Uterus (tissue), 4 donors: ENCODE results near the gene SLAMF7. TPM values are rescaled to one million over a fixed set of nuclear protein-coding genes. Genes with fewer than 3 reads are reported as not detected.

Source experiments
- DNase-seq, 2 donors: peaks; one replicate each; pipeline ENCODE4 v3.0.0-alpha.2; 2019 to 2020
- H3K27ac ChIP-seq, 2 donors: fragments of 200-600 bp; sonication (generic); 1 replicate in 1 of 2; 2 replicates in 1 of 2; pipeline ENCODE4 v1.5.1; 2016 to 2018
- H3K27me3 ChIP-seq, 2 donors: fragments of 200-600 bp; sonication (generic); one replicate each; pipeline ENCODE4 v1.5.1; 2018 to 2019; ENCODE audit warnings: control low read depth in 1 of 2
- H3K36me3 ChIP-seq, 2 donors: fragments of 200-600 bp; sonication (generic); one replicate each; pipeline ENCODE4 v1.5.1; 2019; ENCODE audit warnings: control low read depth in 1 of 2
- H3K4me1 ChIP-seq, 2 donors: fragments of 200-600 bp; sonication (generic); one replicate each; pipeline ENCODE4 v1.5.1; 2018 to 2019; ENCODE audit warnings: control low read depth in 1 of 2
- H3K4me3 ChIP-seq, 2 donors: fragments of 200-600 bp; sonication (generic); 1 replicate in 1 of 2; 2 replicates in 1 of 2; pipeline ENCODE4 v1.5.1; 2018 to 2019; ENCODE audit warnings: mild to moderate bottlenecking in 1 of 2
- H3K9me3 ChIP-seq, 2 donors: fragments of 200-600 bp; sonication (generic); one replicate each; pipeline ENCODE4 v1.5.1; 2019; ENCODE audit warnings: control low read depth in 1 of 2
- CTCF ChIP-seq, 4 experiments: fragments of 200-600 bp in 2 of 4; fragments of 450-650 bp in 2 of 4; sonication (generic) in 2 of 4; IDR thresholded peaks; one replicate each; pipeline ENCODE4 v1.5.1; 2016 to 2019; ENCODE audit warnings: antibody characterized with exemption in 4 of 4, mild to moderate bottlenecking in 2 of 4, moderate library complexity in 1 of 4
- POLR2A ChIP-seq, 2 donors: fragments of 450-650 bp; IDR thresholded peaks; one replicate each; pipeline ENCODE4 v1.6.1; 2016; ENCODE audit warnings: antibody characterized with exemption in 2 of 2, mild to moderate bottlenecking in 1 of 2, moderate library complexity in 1 of 2
- intact Hi-C: fragments of 100-400 bp; cut with DNase I; formaldehyde crosslinking; loops from one replicate; pipeline ENCODE4 v1.15.1; 2023; ENCODE audit warnings: low total_unique reads
- total RNA-seq, 4 donors: library from RNA; depleted of rRNA in 3 of 4; stranded (reverse); fragments of >200 nt in 3 of 4; gene quantifications; one replicate each; pipeline versions ENCODE4 v1.1.0 to v1.2.4, GENCODE V29; 2014 to 2023
- donor health status: DM: yes; HTN: yes; CAD: no.

The SLAMF7 gene
- total RNA-seq, 4 donors from 2014 or later, result 0.76 to 1.6 TPM; not detected in 2

- DNase-seq, result no peak
- Histone ChIP-seq H3K4me3 (no peak overlapping the region), H3K4me1 (no peaks in the 10 kb centered on the region), H3K27ac (no peak overlapping the region), H3K9me3 (no peaks in the 10 kb centered on the region), H3K27me3 (no peaks in the 10 kb centered on the region), H3K36me3 (no peaks in the 10 kb centered on the region)
- intact Hi-C loops, result no loop called here
- no peak for TF ChIP-seq CTCF (IDR thresholded peaks at IDR 0.05)
Observed at GRCh38 chr1:160774886-160775719, 36.1 kb downstream of the SLAMF7 start.

- TF ChIP-seq POLR2A (IDR thresholded peaks at IDR 0.05) (no peak), CTCF (IDR thresholded peaks at IDR 0.05) (no peak)
- no peak overlapping the region for H3K27ac ChIP-seq
Observed at GRCh38 chr1:160776178-160776577, 37.1 kb downstream of the SLAMF7 start.

GRCh38 chr1:160777486-160778089 is 38.5 kb downstream of the SLAMF7 start:
- Histone ChIP-seq H3K27me3 (no peaks in the 10 kb centered on the region), H3K36me3 (no peaks in the 10 kb centered on the region), H3K27ac (no peak overlapping the region), H3K4me3 (no peak overlapping the region), H3K4me1 (no peaks in the 10 kb centered on the region), H3K9me3 (no peaks in the 10 kb centered on the region)
- intact Hi-C loops, result no loop called here
- TF ChIP-seq CTCF (IDR thresholded peaks at IDR 0.05), result no peak
- no peak for TF ChIP-seq POLR2A (IDR thresholded peaks at IDR 0.05)
- no peak for DNase-seq

More at GRCh38 chr1:160776178-160776577, 37.1 kb downstream of the SLAMF7 start:
- Histone ChIP-seq H3K4me3 (no peak overlapping the region), H3K4me1 (no peaks in the 10 kb centered on the region), H3K36me3 (no peaks in the 10 kb centered on the region), H3K9me3 (no peaks in the 10 kb centered on the region), H3K27me3 (no peaks in the 10 kb centered on the region)
- intact Hi-C loops, result no loop called here
- no peak for DNase-seq

GRCh38 chr1:160778976-160779375 is 39.9 kb downstream of the SLAMF7 start:
- Histone ChIP-seq H3K4me1 (no peaks in the 10 kb centered on the region), H3K36me3 (no peaks in the 10 kb centered on the region), H3K9me3 (no peaks in the 10 kb centered on the region), H3K4me3 (no peak overlapping the region), H3K27ac (no peak overlapping the region), H3K27me3 (no peaks in the 10 kb centered on the region)
- DNase-seq, result no peak
- TF ChIP-seq CTCF (IDR thresholded peaks at IDR 0.05) (no peak), POLR2A (IDR thresholded peaks at IDR 0.05) (no peak)
- intact Hi-C loops, result no loop called here
